GM23338 (cell line): Measurements from ENCODE around the gene RASA3. TPM values are rescaled to one million over a fixed set of nuclear protein-coding genes. Genes with fewer than 3 reads are reported as not detected.
A peak's percentile ranks its signal among the peaks of the same experiment; 100 is the strongest.

Experiments used
- ATAC-seq: fragments of 200-7000 bp; cut with Tn5 transposase; 3 replicates; pipeline ENCODE4 v1.9.1; 2020
- DNase-seq: peaks from one replicate; pipeline ENCODE4 v3.0.0-alpha.2; 2015; ENCODE audit warnings: low spot score
- H2AFZ ChIP-seq: fragments of 200-600 bp; sonication (generic); 2 replicates; pipeline ENCODE4 v1.8.0; 2016; ENCODE audit warnings: antibody characterized with exemption, mild to moderate bottlenecking, moderate library complexity
- H3F3A ChIP-seq: fragments of 200-600 bp; sonication (generic); replicated peaks from 2 replicates; pipeline ENCODE4 v1.8.0; 2017; ENCODE audit warnings: antibody characterized with exemption, mixed run types, low read depth
- H3K27ac ChIP-seq: fragments of 200-600 bp; sonication (generic); 2 replicates; pipeline ENCODE4 v1.6.1; 2016; ENCODE audit warnings: low read depth
- H3K27me3 ChIP-seq: fragments of 200-600 bp; sonication (generic); 2 replicates; pipeline ENCODE4 v1.8.0; 2016; ENCODE audit warnings: mild to moderate bottlenecking, mixed run types, moderate library complexity; ENCODE audit not compliant: insufficient read depth
- H3K36me3 ChIP-seq: fragments of 200-600 bp; sonication (generic); 2 replicates; pipeline ENCODE4 v1.8.0; 2016; ENCODE audit warnings: mild to moderate bottlenecking; ENCODE audit not compliant: insufficient read depth
- H3K4me1 ChIP-seq: fragments of 200-600 bp; sonication (generic); 2 replicates; pipeline ENCODE4 v1.8.0; 2016; ENCODE audit warnings: mild to moderate bottlenecking, moderate library complexity; ENCODE audit not compliant: insufficient read depth
- H3K4me2 ChIP-seq: fragments of 200-600 bp; sonication (generic); 2 replicates; pipeline ENCODE4 v1.7.1; 2017; ENCODE audit warnings: mixed run types
- H3K4me3 ChIP-seq: fragments of 200-600 bp; sonication (generic); 2 replicates; pipeline ENCODE4 v1.6.1; 2016; ENCODE audit warnings: mixed run types
- H3K79me2 ChIP-seq: fragments of 200-600 bp; sonication (generic); replicated peaks from 2 replicates; pipeline ENCODE4 v1.8.0; 2017; ENCODE audit warnings: mild to moderate bottlenecking; ENCODE audit not compliant: insufficient read depth
- H3K9me2 ChIP-seq: fragments of 200-600 bp; sonication (generic); 2 replicates; pipeline ENCODE4 v1.8.0; 2017; ENCODE audit not compliant: insufficient read depth
- H4K20me1 ChIP-seq: fragments of 200-600 bp; sonication (generic); replicated peaks from 2 replicates; pipeline ENCODE4 v1.8.0; 2017; ENCODE audit warnings: mild to moderate bottlenecking; ENCODE audit not compliant: insufficient read depth
- H3K27ac Mint-ChIP-seq: 2 replicates; pipeline ENCODE4 v1.8.0; 2020; ENCODE audit warnings: inconsistent platforms, mild to moderate bottlenecking, moderate library complexity, mixed read lengths
- H3K27me3 Mint-ChIP-seq: 3 replicates; pipeline ENCODE4 v1.8.0; 2022; ENCODE audit warnings: low read depth, mild to moderate bottlenecking, moderate library complexity, mixed read lengths, inconsistent platforms; ENCODE audit not compliant: insufficient read depth, poor library complexity
- H3K36me3 Mint-ChIP-seq: 3 replicates; pipeline ENCODE4 v1.8.0; 2021; ENCODE audit warnings: low read depth, mild to moderate bottlenecking, inconsistent platforms, moderate library complexity, mixed read lengths
- H3K4me1 Mint-ChIP-seq: 3 replicates; pipeline ENCODE4 v1.8.0; 2020; ENCODE audit warnings: mild to moderate bottlenecking, inconsistent platforms, mixed read lengths
- H3K4me3 Mint-ChIP-seq: 3 replicates; pipeline ENCODE4 v1.8.0; 2021; ENCODE audit warnings: moderate library complexity, mild to moderate bottlenecking, inconsistent platforms, mixed read lengths
- H3K9me3 Mint-ChIP-seq: 3 replicates; pipeline ENCODE4 v1.8.0; 2020; ENCODE audit warnings: moderate library complexity, mild to moderate bottlenecking, inconsistent platforms, mixed read lengths
- CREB1 ChIP-seq: fragments of 250-450 bp; sonication (Bioruptor Pico); IDR thresholded peaks from 2 replicates; pipeline ENCODE4 v1.5.0; 2020; ENCODE audit warnings: low read depth, mild to moderate bottlenecking, moderate library complexity
- CTCF ChIP-seq, 2 experiments: fragments of 200-600 bp in 1 of 2; sonication (generic) in 1 of 2; conservative IDR thresholded peaks; 2 replicates each; pipeline versions ENCODE4 v1.5.1 to v1.6.1; 2016 to 2017; ENCODE audit warnings: antibody characterized with exemption in 2 of 2, low read depth in 2 of 2, mild to moderate bottlenecking in 2 of 2, moderate library complexity in 1 of 2
- EZH2 ChIP-seq: fragments of 200-600 bp; sonication (generic); IDR thresholded peaks from one replicate; pipeline ENCODE4 v1.8.0; 2017; ENCODE audit warnings: antibody characterized with exemption, mild to moderate bottlenecking, low read depth; ENCODE audit not compliant: unreplicated experiment
- EZH2phosphoT487 ChIP-seq: fragments of 200-600 bp; sonication (generic); IDR thresholded peaks from one replicate; pipeline ENCODE4 v1.8.1; 2018; ENCODE audit warnings: antibody characterized with exemption; ENCODE audit not compliant: unreplicated experiment
- JUNB ChIP-seq: IDR thresholded peaks from one replicate; pipeline ENCODE4 v1.6.1; 2016; ENCODE audit warnings: antibody characterized with exemption; ENCODE audit not compliant: unreplicated experiment
- NANOG ChIP-seq: IDR thresholded peaks from 2 replicates; pipeline ENCODE4 v1.6.1; 2016; ENCODE audit warnings: antibody characterized with exemption, borderline replicate concordance
- POLR2AphosphoS5 ChIP-seq: IDR thresholded peaks from 2 replicates; pipeline ENCODE4 v1.6.1; 2016; ENCODE audit warnings: antibody characterized with exemption, low read depth
- REST ChIP-seq: IDR thresholded peaks from one replicate; pipeline ENCODE4 v1.6.1; 2018; ENCODE audit warnings: antibody characterized with exemption; ENCODE audit not compliant: unreplicated experiment
- STAT1 ChIP-seq: IDR thresholded peaks from one replicate; pipeline ENCODE4 v1.6.1; 2016; ENCODE audit warnings: antibody characterized with exemption; ENCODE audit not compliant: unreplicated experiment
- ZNF114 ChIP-seq: fragments of 250-450 bp; sonication (Bioruptor Pico); IDR thresholded peaks from 2 replicates; pipeline ENCODE4 v1.5.0; 2020; ENCODE audit warnings: mild to moderate bottlenecking, moderate library complexity
- ZNF331 ChIP-seq: fragments of 250-450 bp; sonication (Bioruptor Pico); IDR thresholded peaks from 2 replicates; pipeline ENCODE4 v1.5.0; 2020; ENCODE audit warnings: low read depth, mild to moderate bottlenecking, moderate library complexity
- polyA plus RNA-seq: library from polyadenylated mRNA; unstranded; fragments of >200 nt; fragmentation: Nextera tagmentation; extraction: Ambion mirVana; gene quantifications from 2 replicates; pipeline ENCODE4 v1.2.1, GENCODE V29; 2016
- total RNA-seq: library from RNA; depleted of rRNA; stranded (reverse); fragments of >200 nt; shearing (Covaris generic); gene quantifications from 2 replicates; pipeline ENCODE4 v1.2.3, GENCODE V29; 2014
- TF ChIP-seq, protein P1 (sequence below): IDR thresholded peaks from 2 replicates; pipeline ENCODE4 v1.6.1; 2016; ENCODE audit warnings: antibody characterized with exemption

RASA3 gene
- total and polyA plus RNA-seq, 2 experiments from 2014 or later: 11.2 to 20.7 TPM

- H3K9me2 ChIP-seq: no peaks in the 10 kb centered on the region
- TF ChIP-seq, protein P1, sequence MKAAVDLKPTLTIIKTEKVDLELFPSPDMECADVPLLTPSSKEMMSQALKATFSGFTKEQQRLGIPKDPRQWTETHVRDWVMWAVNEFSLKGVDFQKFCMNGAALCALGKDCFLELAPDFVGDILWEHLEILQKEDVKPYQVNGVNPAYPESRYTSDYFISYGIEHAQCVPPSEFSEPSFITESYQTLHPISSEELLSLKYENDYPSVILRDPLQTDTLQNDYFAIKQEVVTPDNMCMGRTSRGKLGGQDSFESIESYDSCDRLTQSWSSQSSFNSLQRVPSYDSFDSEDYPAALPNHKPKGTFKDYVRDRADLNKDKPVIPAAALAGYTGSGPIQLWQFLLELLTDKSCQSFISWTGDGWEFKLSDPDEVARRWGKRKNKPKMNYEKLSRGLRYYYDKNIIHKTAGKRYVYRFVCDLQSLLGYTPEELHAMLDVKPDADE: no peak
- TF ChIP-seq JUNB (no peak), EZH2phosphoT487 (no peak), ZNF114 (no peak), REST (no peak), CREB1 (CRISPR knock-in tag) (no peak), CTCF (conservative IDR thresholded peaks at IDR 0.05; ENCODE audit: low read depth in 2 of 2) (no peak), STAT1 (no peak), NANOG (no peak), EZH2 (no peak)
- Mint-ChIP-seq H3K27ac (peak overlapping the region; percentile 30; the same call in 1 of the 2 replicates), H3K36me3 (peaks cover 23% of the 10 kb centered on the region), H3K4me3 (no peak overlapping the region), H3K9me3 (peaks cover 31% of the 10 kb centered on the region), H3K4me1 (peaks cover 14% of the 10 kb centered on the region), H3K27me3 (peaks cover 19% of the 10 kb centered on the region)
- no peaks in the 10 kb centered on the region for H3K4me1 ChIP-seq
- H3K4me3 ChIP-seq: no peak overlapping the region
- no peaks in the 10 kb centered on the region for H3K27me3 ChIP-seq
- no peaks in the 10 kb centered on the region; the same call in 1 of the 2 replicates for H4K20me1 ChIP-seq
- H3F3A ChIP-seq: 0 out of 2 replicates have a peak, but pooled peaks cover 3% of the 10 kb centered on the region
- no peak overlapping the region for H3K4me2 ChIP-seq
- ATAC-seq (no peak), DNase-seq (no peak)
- H3K36me3 ChIP-seq: no peaks in the 10 kb centered on the region
- no peak overlapping the region for H2AFZ ChIP-seq
- H3K79me2 ChIP-seq: peaks cover 59% of the 10 kb centered on the region
- no peak overlapping the region for H3K27ac ChIP-seq
Measured at GRCh38 chr13:114095486-114095885, 36.9 kb downstream of the RASA3 start.

DNA sequence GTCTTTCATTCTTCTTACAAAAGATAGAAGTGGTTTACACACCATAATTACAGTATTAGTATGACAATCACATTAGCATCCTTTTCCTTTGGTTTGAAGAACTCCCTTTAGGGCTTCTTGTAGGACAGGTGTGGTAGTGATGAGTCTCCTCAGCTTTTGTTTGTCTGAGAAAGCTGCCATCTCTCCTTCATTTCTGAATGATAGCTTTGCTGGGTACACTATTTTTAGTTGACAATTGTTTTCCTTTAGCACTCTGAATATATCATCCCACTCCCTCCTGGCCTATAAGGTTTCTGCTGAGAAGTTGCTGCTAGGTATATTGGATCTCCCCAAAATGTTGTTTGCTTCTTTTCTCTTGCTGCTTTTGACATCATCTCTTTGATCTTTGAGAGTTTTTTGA lies 39.3 kb downstream of the RASA3 start:
- H3K79me2 ChIP-seq: peaks cover 64% of the 10 kb centered on the region
- H3K4me3 ChIP-seq: no peak overlapping the region
- ATAC-seq: no peak
- H3K36me3 Mint-ChIP-seq: peaks cover 26% of the 10 kb centered on the region
- peaks cover 23% of the 10 kb centered on the region for H3K27me3 Mint-ChIP-seq
- no peaks in the 10 kb centered on the region for H3F3A ChIP-seq
- no peak overlapping the region for H3K27ac Mint-ChIP-seq
- no peaks in the 10 kb centered on the region for H3K4me1 ChIP-seq
- no peak overlapping the region for H3K4me3 Mint-ChIP-seq
- H2AFZ ChIP-seq: no peak overlapping the region
- no peak for DNase-seq
- H4K20me1 ChIP-seq: no peaks in the 10 kb centered on the region; the same call in 1 of the 2 replicates
- H3K27me3 ChIP-seq: no peaks in the 10 kb centered on the region
- H3K4me1 Mint-ChIP-seq: peaks cover 20% of the 10 kb centered on the region
- no peaks in the 10 kb centered on the region for H3K9me2 ChIP-seq
- no peak overlapping the region for H3K27ac ChIP-seq
- H3K9me3 Mint-ChIP-seq: peaks cover 33% of the 10 kb centered on the region
- no peaks in the 10 kb centered on the region for H3K36me3 ChIP-seq
- no peak overlapping the region for H3K4me2 ChIP-seq
- TF ChIP-seq EZH2phosphoT487 (no peak), CTCF (conservative IDR thresholded peaks at IDR 0.05; ENCODE audit: low read depth in 2 of 2) (no peak), POLR2AphosphoS5 (no peak), ZNF114 (no peak), EZH2 (no peak), ZNF331 (no peak)
